ENCODE measurements around the gene UCHL1.

DNA sequence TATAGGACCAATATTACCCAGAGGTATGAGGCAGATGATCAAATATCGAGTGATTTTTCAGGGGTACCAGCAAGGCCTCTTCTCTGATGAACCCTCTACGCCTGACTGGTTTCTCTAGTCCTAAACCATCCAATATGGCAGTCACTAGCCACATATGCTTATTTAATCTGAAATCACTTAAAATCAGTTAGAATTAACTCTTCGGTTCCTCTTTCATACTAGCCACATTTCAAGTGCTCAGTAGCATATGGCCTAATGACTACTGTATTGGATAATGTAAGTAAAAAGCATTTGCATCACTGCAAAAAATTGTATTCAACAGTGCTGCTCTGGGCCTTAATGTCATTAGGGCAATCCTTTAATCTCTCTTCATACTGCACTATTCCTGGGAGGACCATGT, 38.0 kb upstream of the UCHL1 start:
- TF ChIP-seq, protein P1, sequence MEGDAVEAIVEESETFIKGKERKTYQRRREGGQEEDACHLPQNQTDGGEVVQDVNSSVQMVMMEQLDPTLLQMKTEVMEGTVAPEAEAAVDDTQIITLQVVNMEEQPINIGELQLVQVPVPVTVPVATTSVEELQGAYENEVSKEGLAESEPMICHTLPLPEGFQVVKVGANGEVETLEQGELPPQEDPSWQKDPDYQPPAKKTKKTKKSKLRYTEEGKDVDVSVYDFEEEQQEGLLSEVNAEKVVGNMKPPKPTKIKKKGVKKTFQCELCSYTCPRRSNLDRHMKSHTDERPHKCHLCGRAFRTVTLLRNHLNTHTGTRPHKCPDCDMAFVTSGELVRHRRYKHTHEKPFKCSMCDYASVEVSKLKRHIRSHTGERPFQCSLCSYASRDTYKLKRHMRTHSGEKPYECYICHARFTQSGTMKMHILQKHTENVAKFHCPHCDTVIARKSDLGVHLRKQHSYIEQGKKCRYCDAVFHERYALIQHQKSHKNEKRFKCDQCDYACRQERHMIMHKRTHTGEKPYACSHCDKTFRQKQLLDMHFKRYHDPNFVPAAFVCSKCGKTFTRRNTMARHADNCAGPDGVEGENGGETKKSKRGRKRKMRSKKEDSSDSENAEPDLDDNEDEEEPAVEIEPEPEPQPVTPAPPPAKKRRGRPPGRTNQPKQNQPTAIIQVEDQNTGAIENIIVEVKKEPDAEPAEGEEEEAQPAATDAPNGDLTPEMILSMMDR (IDR thresholded peaks at IDR 0.05 in 4 of 5, conservative IDR thresholded peaks at IDR 0.05 in 1 of 5), result no peak
- no peak for TF ChIP-seq POLR2A (IDR thresholded peaks at IDR 0.05)

Measured in gastrocnemius medialis (tissue), 4 donors.